Measurements from ENCODE around the gene NMBR.
"Not testable (repeated sequence)": the region's sequence is repeated elsewhere in the genome, so short reads cannot be mapped to it uniquely, and the experiment has no call there.

GRCh38 chr6:142156758-142157068 lies 9.8 kb upstream of the NMBR start:
- TF ChIP-seq CTCF (IDR thresholded peaks at IDR 0.05): peak in 2 of 6 experiments; percentile 0 to 4
- TF ChIP-seq POLR2A (IDR thresholded peaks at IDR 0.05): not testable (repeated sequence)
